ENCODE measurements around the gene CDK4.
"Not testable (repeated sequence)": the region's sequence is repeated elsewhere in the genome, so short reads cannot be mapped to it uniquely, and the experiment has no call there.

The CDK4 gene

DNA sequence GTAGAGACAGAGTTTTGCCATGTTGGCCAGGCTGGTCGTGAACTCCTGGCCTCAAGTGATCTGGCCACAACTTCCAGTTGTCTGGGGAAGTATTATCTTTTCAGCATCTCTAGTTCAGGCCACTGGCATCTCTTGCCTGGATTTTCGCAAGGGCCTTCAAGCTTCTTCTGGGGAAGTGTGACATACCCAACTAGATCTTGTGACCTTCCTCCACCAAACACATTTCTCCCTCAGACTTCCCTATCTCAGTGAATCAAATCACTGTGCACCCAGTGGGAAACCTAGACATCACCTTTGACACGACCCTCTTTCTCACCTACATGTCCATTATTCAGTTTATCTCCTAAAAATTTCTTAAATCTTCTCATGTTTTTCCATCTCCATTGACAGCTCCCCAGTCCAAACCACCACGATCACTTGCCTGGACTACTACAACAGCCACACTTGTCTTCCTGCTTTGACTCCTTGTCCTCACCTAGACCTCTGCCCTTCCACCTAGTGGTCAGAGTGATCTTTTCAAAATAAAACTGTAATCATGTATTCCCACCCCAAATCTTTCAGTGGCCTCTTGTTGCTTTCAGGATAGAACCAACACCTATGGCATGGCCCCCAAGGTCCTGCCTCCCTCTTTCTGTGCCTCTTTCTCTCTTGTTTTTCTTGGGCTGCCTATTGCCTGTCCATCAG is 23.6 kb upstream of the CDK4 start:
- Histone ChIP-seq H3K27ac (replicated peaks) (no peak overlapping the region), H3K27me3 (ENCODE audit: insufficient read depth, poor library complexity, severe bottlenecking) (no peaks in the 10 kb centered on the region), H3K4me3 (replicated peaks; ENCODE audit: insufficient read depth, low read length) (no peak overlapping the region)
- peak; percentile 42; the same call in 1 of the 2 replicates for TF ChIP-seq SPI1 (IDR thresholded peaks at IDR 0.05; ENCODE audit: borderline replicate concordance, low read depth)
- TF ChIP-seq CTCF (IDR thresholded peaks at IDR 0.05; ENCODE audit: insufficient read depth, low read length): no peak
- peak; percentile 47 to 78 for DNase-seq (ENCODE audit: low read depth in 1 of 2, low spot score in 1 of 2)

DNA sequence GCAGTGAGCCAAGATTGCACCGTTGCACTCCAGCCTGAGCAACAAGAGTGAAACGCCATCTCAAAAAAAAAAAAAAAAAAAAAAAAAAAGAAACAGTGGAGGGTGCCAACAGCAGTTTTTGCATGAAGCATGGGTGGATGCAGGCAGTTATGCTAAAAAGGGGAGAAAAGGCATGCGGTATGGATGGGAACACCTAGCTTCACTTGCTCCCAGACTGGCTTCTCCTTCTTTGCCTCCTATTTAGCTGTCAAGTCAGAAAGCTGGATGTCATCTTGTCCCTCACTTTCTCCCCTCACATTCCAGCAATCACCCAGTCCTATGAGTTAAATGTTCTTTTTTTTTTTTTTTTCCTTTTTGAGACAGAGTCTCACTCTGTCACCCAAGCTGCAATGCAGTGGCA is 22.9 kb upstream of the CDK4 start:
- Histone ChIP-seq H3K27me3 (ENCODE audit: insufficient read depth, poor library complexity, severe bottlenecking) (no peaks in the 10 kb centered on the region), H3K27ac (replicated peaks) (no peak overlapping the region), H3K4me3 (replicated peaks; ENCODE audit: insufficient read depth, low read length) (no peak overlapping the region)
- no peak for TF ChIP-seq REST (IDR thresholded peaks at IDR 0.05; ENCODE audit: insufficient replicate concordance, low read depth)
- TF ChIP-seq SPI1 (IDR thresholded peaks at IDR 0.05; ENCODE audit: borderline replicate concordance, low read depth): no peak
- no peak for TF ChIP-seq CTCF (IDR thresholded peaks at IDR 0.05; ENCODE audit: insufficient read depth, low read length)
- no peak for TF ChIP-seq GABPA (IDR thresholded peaks at IDR 0.05; ENCODE audit: low read depth)
- no peak for TF ChIP-seq POLR2AphosphoS5 (IDR thresholded peaks at IDR 0.05; ENCODE audit: low read depth)
- DNase-seq (ENCODE audit: low read depth in 1 of 2, low spot score in 1 of 2): no peak

- H3K4me3 ChIP-seq (replicated peaks; ENCODE audit: insufficient read depth, low read length); H3K27ac ChIP-seq (replicated peaks); H3K27me3 ChIP-seq (ENCODE audit: insufficient read depth, poor library complexity, severe bottlenecking); DNase-seq (ENCODE audit: low read depth in 1 of 2, low spot score in 1 of 2): not testable (repeated sequence)
Observed at GRCh38 chr12:57774634-57775033, 22.5 kb upstream of the CDK4 start.

DNA sequence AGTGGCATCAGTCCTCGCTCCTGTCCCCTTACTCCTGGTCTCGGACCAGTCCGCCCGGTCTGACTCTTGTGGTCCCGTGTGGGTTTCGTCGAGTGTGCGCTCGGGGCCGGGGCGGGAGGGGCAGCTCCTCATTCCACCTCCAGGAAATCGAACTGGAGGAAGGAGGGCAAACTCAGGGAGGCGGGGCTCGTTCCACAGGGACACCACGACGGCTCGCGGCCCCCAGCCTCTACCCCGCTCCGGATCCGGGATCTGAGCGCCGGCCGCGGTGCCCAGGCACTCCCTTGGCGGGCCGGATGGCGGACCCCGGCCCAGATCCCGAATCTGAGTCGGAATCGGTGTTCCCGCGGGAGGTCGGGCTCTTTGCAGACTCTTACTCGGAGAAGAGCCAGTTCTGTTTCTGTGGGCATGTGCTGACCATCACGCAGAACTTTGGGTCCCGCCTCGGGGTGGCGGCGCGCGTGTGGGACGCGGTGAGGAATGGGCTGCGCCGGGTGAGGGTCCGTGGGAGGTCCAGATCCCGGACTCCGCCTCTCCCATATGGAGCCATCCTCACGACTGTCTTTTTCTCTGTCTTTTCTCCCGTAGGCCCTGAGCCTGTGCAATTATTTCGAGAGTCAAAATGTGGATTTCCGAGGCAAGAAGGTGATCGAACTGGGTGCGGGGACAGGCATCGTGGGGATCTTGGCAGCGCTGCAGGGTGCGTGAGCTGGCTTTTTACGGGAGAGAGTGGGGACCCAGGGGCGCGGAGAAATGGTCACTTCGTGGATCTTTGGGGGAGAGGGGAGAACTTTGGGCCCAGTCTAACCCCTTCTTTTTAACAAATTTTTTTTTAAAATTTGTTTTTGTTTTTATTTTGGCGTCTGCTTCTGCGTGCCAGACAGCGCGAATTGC is 20.6 kb upstream of the CDK4 start, which contains the start of gene EEF1AKMT3:
Gene EEF1AKMT3, plus strand, starts transcription at position 186 of the 894 bp plus-strand sequence. Its CDS starts 111 bp downstream, at position 297.
- peak within 1 kb of the TSS; percentile 79 for H3K4me3 ChIP-seq (replicated peaks; ENCODE audit: insufficient read depth, low read length)
- TF ChIP-seq CTCF (IDR thresholded peaks at IDR 0.05; ENCODE audit: insufficient read depth, low read length) (no peak), REST (IDR thresholded peaks at IDR 0.05; ENCODE audit: insufficient replicate concordance, low read depth) (no peak), POLR2AphosphoS5 (IDR thresholded peaks at IDR 0.05; ENCODE audit: low read depth) (no peak; the same call in 1 of the 2 replicates), GABPA (IDR thresholded peaks at IDR 0.05; ENCODE audit: low read depth) (no peak), SPI1 (IDR thresholded peaks at IDR 0.05; ENCODE audit: borderline replicate concordance, low read depth) (no peak)
- H3K27me3 ChIP-seq (ENCODE audit: insufficient read depth, poor library complexity, severe bottlenecking): no peaks in the 10 kb centered on the region
- H3K27ac ChIP-seq (replicated peaks): peak within 1 kb of the TSS; percentile 96
- peak in 1 of 2 experiments; percentile 49 for DNase-seq (ENCODE audit: low read depth in 1 of 2, low spot score in 1 of 2)

Data from HL-60 (cell line).